GM23338 (cell line): ENCODE data around the gene GNAT2. TPM values are rescaled to one million over a fixed set of nuclear protein-coding genes. Genes with fewer than 3 reads are reported as not detected.
A peak's percentile ranks its signal among the peaks of the same experiment; 100 is the strongest.

Experiments
- ATAC-seq: fragments of 200-7000 bp; cut with Tn5 transposase; 3 replicates; pipeline ENCODE4 v1.9.1; 2020
- DNase-seq: peaks from one replicate; pipeline ENCODE4 v3.0.0-alpha.2; 2015; ENCODE audit warnings: low spot score
- H2AFZ ChIP-seq: fragments of 200-600 bp; sonication (generic); 2 replicates; pipeline ENCODE4 v1.8.0; 2016; ENCODE audit warnings: antibody characterized with exemption, mild to moderate bottlenecking, moderate library complexity
- H3F3A ChIP-seq: fragments of 200-600 bp; sonication (generic); replicated peaks from 2 replicates; pipeline ENCODE4 v1.8.0; 2017; ENCODE audit warnings: antibody characterized with exemption, mixed run types, low read depth
- H3K27ac ChIP-seq: fragments of 200-600 bp; sonication (generic); 2 replicates; pipeline ENCODE4 v1.6.1; 2016; ENCODE audit warnings: low read depth
- H3K27me3 ChIP-seq: fragments of 200-600 bp; sonication (generic); 2 replicates; pipeline ENCODE4 v1.8.0; 2016; ENCODE audit warnings: mild to moderate bottlenecking, mixed run types, moderate library complexity; ENCODE audit not compliant: insufficient read depth
- H3K36me3 ChIP-seq: fragments of 200-600 bp; sonication (generic); 2 replicates; pipeline ENCODE4 v1.8.0; 2016; ENCODE audit warnings: mild to moderate bottlenecking; ENCODE audit not compliant: insufficient read depth
- H3K4me1 ChIP-seq: fragments of 200-600 bp; sonication (generic); 2 replicates; pipeline ENCODE4 v1.8.0; 2016; ENCODE audit warnings: mild to moderate bottlenecking, moderate library complexity; ENCODE audit not compliant: insufficient read depth
- H3K4me2 ChIP-seq: fragments of 200-600 bp; sonication (generic); 2 replicates; pipeline ENCODE4 v1.7.1; 2017; ENCODE audit warnings: mixed run types
- H3K4me3 ChIP-seq: fragments of 200-600 bp; sonication (generic); 2 replicates; pipeline ENCODE4 v1.6.1; 2016; ENCODE audit warnings: mixed run types
- H3K79me2 ChIP-seq: fragments of 200-600 bp; sonication (generic); replicated peaks from 2 replicates; pipeline ENCODE4 v1.8.0; 2017; ENCODE audit warnings: mild to moderate bottlenecking; ENCODE audit not compliant: insufficient read depth
- H3K9me2 ChIP-seq: fragments of 200-600 bp; sonication (generic); 2 replicates; pipeline ENCODE4 v1.8.0; 2017; ENCODE audit not compliant: insufficient read depth
- H4K20me1 ChIP-seq: fragments of 200-600 bp; sonication (generic); replicated peaks from 2 replicates; pipeline ENCODE4 v1.8.0; 2017; ENCODE audit warnings: mild to moderate bottlenecking; ENCODE audit not compliant: insufficient read depth
- H3K27ac Mint-ChIP-seq: 2 replicates; pipeline ENCODE4 v1.8.0; 2020; ENCODE audit warnings: inconsistent platforms, mild to moderate bottlenecking, moderate library complexity, mixed read lengths
- H3K27me3 Mint-ChIP-seq: 3 replicates; pipeline ENCODE4 v1.8.0; 2022; ENCODE audit warnings: low read depth, mild to moderate bottlenecking, moderate library complexity, mixed read lengths, inconsistent platforms; ENCODE audit not compliant: insufficient read depth, poor library complexity
- H3K36me3 Mint-ChIP-seq: 3 replicates; pipeline ENCODE4 v1.8.0; 2021; ENCODE audit warnings: low read depth, mild to moderate bottlenecking, inconsistent platforms, moderate library complexity, mixed read lengths
- H3K4me1 Mint-ChIP-seq: 3 replicates; pipeline ENCODE4 v1.8.0; 2020; ENCODE audit warnings: mild to moderate bottlenecking, inconsistent platforms, mixed read lengths
- H3K4me3 Mint-ChIP-seq: 3 replicates; pipeline ENCODE4 v1.8.0; 2021; ENCODE audit warnings: moderate library complexity, mild to moderate bottlenecking, inconsistent platforms, mixed read lengths
- H3K9me3 Mint-ChIP-seq: 3 replicates; pipeline ENCODE4 v1.8.0; 2020; ENCODE audit warnings: moderate library complexity, mild to moderate bottlenecking, inconsistent platforms, mixed read lengths
- EZH2 ChIP-seq: fragments of 200-600 bp; sonication (generic); IDR thresholded peaks from one replicate; pipeline ENCODE4 v1.8.0; 2017; ENCODE audit warnings: antibody characterized with exemption, mild to moderate bottlenecking, low read depth; ENCODE audit not compliant: unreplicated experiment
- EZH2phosphoT487 ChIP-seq: fragments of 200-600 bp; sonication (generic); IDR thresholded peaks from one replicate; pipeline ENCODE4 v1.8.1; 2018; ENCODE audit warnings: antibody characterized with exemption; ENCODE audit not compliant: unreplicated experiment
- STAT1 ChIP-seq: IDR thresholded peaks from one replicate; pipeline ENCODE4 v1.6.1; 2016; ENCODE audit warnings: antibody characterized with exemption; ENCODE audit not compliant: unreplicated experiment
- ZNF114 ChIP-seq: fragments of 250-450 bp; sonication (Bioruptor Pico); IDR thresholded peaks from 2 replicates; pipeline ENCODE4 v1.5.0; 2020; ENCODE audit warnings: mild to moderate bottlenecking, moderate library complexity
- polyA plus RNA-seq: library from polyadenylated mRNA; unstranded; fragments of >200 nt; fragmentation: Nextera tagmentation; extraction: Ambion mirVana; gene quantifications from 2 replicates; pipeline ENCODE4 v1.2.1, GENCODE V29; 2016
- total RNA-seq: library from RNA; depleted of rRNA; stranded (reverse); fragments of >200 nt; shearing (Covaris generic); gene quantifications from 2 replicates; pipeline ENCODE4 v1.2.3, GENCODE V29; 2014
- TF ChIP-seq, protein P1 (sequence below), 2 experiments: fragments of 200-600 bp in 1 of 2; sonication (generic) in 1 of 2; conservative IDR thresholded peaks; 2 replicates each; pipeline versions ENCODE4 v1.5.1 to v1.6.1; 2016 to 2017; ENCODE audit warnings: antibody characterized with exemption in 2 of 2, low read depth in 2 of 2, mild to moderate bottlenecking in 2 of 2, moderate library complexity in 1 of 2
- TF ChIP-seq, protein P2 (sequence below): IDR thresholded peaks from one replicate; pipeline ENCODE4 v1.6.1; 2018; ENCODE audit warnings: antibody characterized with exemption; ENCODE audit not compliant: unreplicated experiment
- TF ChIP-seq, protein P3 (sequence below): IDR thresholded peaks from 2 replicates; pipeline ENCODE4 v1.6.1; 2016; ENCODE audit warnings: antibody characterized with exemption

Gene GNAT2
- total and polyA plus RNA-seq, 2 experiments from 2014 or later: 0.21 TPM; not detected in 1

DNA sequence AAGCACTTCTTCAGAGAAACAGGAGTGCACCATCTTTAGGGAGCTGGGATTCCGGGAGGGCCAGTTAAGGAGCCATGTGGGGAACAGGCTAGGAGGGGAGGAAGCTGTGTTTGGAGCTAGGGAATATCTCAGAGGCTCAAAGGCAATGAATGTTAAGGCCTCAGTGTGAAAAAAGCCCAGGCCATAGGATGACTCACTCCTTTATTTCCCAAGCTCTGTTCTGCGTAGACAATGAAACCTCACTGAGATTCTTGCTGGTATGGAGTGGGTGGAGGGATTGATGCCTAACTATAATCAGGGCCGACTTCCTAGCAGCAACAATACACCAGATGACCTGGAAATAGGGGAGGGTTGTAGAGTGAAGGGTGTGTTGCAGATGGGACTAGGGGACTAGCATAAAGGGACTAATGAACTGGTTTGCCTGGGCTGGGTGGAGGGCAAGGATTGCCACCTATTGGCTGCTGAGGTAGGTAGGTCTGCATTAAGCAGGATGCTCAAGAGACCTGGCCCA lies 2.1 kb downstream of the GNAT2 start:
- Mint-ChIP-seq H3K9me3 (no peaks in the 10 kb centered on the region), H3K27ac (peak overlapping the region; percentile 39; the same call in 1 of the 2 replicates), H3K4me1 (peaks cover 41% of the 10 kb centered on the region), H3K4me3 (no peak overlapping the region), H3K36me3 (no peaks in the 10 kb centered on the region; the same call in 2 of the 3 replicates), H3K27me3 (peaks cover 11% of the 10 kb centered on the region)
- no peaks in the 10 kb centered on the region for H3K36me3 ChIP-seq
- 0 out of 2 replicates have a peak, but pooled peaks cover 4% of the 10 kb centered on the region for H4K20me1 ChIP-seq
- peaks cover 25% of the 10 kb centered on the region for H3K4me1 ChIP-seq
- H3K9me2 ChIP-seq: no peaks in the 10 kb centered on the region
- peak overlapping the region; percentile 75; the same call in 1 of the 2 replicates for H3K27ac ChIP-seq
- no peak overlapping the region for H2AFZ ChIP-seq
- no peak overlapping the region for H3K4me2 ChIP-seq
- TF ChIP-seq, protein P1, sequence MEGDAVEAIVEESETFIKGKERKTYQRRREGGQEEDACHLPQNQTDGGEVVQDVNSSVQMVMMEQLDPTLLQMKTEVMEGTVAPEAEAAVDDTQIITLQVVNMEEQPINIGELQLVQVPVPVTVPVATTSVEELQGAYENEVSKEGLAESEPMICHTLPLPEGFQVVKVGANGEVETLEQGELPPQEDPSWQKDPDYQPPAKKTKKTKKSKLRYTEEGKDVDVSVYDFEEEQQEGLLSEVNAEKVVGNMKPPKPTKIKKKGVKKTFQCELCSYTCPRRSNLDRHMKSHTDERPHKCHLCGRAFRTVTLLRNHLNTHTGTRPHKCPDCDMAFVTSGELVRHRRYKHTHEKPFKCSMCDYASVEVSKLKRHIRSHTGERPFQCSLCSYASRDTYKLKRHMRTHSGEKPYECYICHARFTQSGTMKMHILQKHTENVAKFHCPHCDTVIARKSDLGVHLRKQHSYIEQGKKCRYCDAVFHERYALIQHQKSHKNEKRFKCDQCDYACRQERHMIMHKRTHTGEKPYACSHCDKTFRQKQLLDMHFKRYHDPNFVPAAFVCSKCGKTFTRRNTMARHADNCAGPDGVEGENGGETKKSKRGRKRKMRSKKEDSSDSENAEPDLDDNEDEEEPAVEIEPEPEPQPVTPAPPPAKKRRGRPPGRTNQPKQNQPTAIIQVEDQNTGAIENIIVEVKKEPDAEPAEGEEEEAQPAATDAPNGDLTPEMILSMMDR (conservative IDR thresholded peaks at IDR 0.05; ENCODE audit: low read depth in 2 of 2): peak in 1 of 2 experiments; percentile 63; a peak in 2 of 4 replicates
- TF ChIP-seq, protein P2, sequence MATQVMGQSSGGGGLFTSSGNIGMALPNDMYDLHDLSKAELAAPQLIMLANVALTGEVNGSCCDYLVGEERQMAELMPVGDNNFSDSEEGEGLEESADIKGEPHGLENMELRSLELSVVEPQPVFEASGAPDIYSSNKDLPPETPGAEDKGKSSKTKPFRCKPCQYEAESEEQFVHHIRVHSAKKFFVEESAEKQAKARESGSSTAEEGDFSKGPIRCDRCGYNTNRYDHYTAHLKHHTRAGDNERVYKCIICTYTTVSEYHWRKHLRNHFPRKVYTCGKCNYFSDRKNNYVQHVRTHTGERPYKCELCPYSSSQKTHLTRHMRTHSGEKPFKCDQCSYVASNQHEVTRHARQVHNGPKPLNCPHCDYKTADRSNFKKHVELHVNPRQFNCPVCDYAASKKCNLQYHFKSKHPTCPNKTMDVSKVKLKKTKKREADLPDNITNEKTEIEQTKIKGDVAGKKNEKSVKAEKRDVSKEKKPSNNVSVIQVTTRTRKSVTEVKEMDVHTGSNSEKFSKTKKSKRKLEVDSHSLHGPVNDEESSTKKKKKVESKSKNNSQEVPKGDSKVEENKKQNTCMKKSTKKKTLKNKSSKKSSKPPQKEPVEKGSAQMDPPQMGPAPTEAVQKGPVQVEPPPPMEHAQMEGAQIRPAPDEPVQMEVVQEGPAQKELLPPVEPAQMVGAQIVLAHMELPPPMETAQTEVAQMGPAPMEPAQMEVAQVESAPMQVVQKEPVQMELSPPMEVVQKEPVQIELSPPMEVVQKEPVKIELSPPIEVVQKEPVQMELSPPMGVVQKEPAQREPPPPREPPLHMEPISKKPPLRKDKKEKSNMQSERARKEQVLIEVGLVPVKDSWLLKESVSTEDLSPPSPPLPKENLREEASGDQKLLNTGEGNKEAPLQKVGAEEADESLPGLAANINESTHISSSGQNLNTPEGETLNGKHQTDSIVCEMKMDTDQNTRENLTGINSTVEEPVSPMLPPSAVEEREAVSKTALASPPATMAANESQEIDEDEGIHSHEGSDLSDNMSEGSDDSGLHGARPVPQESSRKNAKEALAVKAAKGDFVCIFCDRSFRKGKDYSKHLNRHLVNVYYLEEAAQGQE: no peak
- TF ChIP-seq STAT1: no peak
- no peak for TF ChIP-seq ZNF114 (CRISPR knock-in tag)
- TF ChIP-seq, protein P3, sequence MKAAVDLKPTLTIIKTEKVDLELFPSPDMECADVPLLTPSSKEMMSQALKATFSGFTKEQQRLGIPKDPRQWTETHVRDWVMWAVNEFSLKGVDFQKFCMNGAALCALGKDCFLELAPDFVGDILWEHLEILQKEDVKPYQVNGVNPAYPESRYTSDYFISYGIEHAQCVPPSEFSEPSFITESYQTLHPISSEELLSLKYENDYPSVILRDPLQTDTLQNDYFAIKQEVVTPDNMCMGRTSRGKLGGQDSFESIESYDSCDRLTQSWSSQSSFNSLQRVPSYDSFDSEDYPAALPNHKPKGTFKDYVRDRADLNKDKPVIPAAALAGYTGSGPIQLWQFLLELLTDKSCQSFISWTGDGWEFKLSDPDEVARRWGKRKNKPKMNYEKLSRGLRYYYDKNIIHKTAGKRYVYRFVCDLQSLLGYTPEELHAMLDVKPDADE: no peak
- TF ChIP-seq EZH2: no peak
- no peaks in the 10 kb centered on the region for H3F3A ChIP-seq
- no peak overlapping the region for H3K4me3 ChIP-seq
- H3K27me3 ChIP-seq: no peaks in the 10 kb centered on the region
- ATAC-seq (peak; percentile 16), DNase-seq (peak; percentile 52)
- H3K79me2 ChIP-seq: peaks cover 22% of the 10 kb centered on the region

DNA sequence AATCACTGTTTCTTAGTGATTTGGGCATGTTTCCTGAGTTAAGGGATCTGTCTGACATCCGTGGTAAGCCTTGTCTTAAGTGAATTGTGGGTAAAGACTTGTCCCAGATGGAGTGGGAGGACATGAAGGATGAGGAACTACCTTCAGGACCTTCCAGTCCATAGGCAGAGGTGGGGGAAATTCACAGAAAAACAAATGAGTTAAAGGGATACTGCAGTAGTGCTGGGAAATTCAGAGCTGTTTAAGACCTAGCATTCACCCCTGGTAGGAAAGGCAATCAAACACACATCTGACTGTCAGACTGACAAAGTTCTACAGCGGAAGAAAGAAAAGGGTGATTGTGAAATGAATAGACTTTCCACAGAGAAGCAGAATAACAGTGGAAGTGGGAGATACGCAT lies 3.0 kb downstream of the GNAT2 start:
- Histone ChIP-seq H3K27ac (no peak overlapping the region), H3K4me1 (peaks cover 19% of the 10 kb centered on the region), H3K27me3 (no peaks in the 10 kb centered on the region), H4K20me1 (no peaks in the 10 kb centered on the region), H3K9me2 (peaks cover 3% of the 10 kb centered on the region; the same call in 1 of the 2 replicates), H3K4me2 (no peak overlapping the region), H2AFZ (no peak overlapping the region), H3K79me2 (peaks cover 13% of the 10 kb centered on the region), H3F3A (no peaks in the 10 kb centered on the region), H3K36me3 (no peaks in the 10 kb centered on the region), H3K4me3 (no peak overlapping the region)
- Mint-ChIP-seq H3K36me3 (no peaks in the 10 kb centered on the region; the same call in 2 of the 3 replicates), H3K27me3 (peaks cover 8% of the 10 kb centered on the region), H3K4me3 (no peak overlapping the region), H3K9me3 (no peaks in the 10 kb centered on the region), H3K4me1 (peaks cover 31% of the 10 kb centered on the region), H3K27ac (no peak overlapping the region)
- TF ChIP-seq ZNF114 (CRISPR knock-in tag): no peak
- TF ChIP-seq, protein P3: no peak
- no peak for TF ChIP-seq EZH2phosphoT487
- TF ChIP-seq, protein P1 (conservative IDR thresholded peaks at IDR 0.05; ENCODE audit: low read depth in 2 of 2): no peak
- DNase-seq (no peak), ATAC-seq (no peak)
